ENCODE data around the gene MZT2B.
"Not testable (repeated sequence)": the region's sequence is repeated elsewhere in the genome, so short reads cannot be mapped to it uniquely, and the experiment has no call there.

Gene MZT2B

GRCh38 chr2:130190237-130190636, 8.2 kb downstream of the MZT2B start:
- Histone ChIP-seq H3K4me2 (ENCODE audit: low read depth, low read length, poor library complexity, severe bottlenecking) (no peak overlapping the region), H2AFZ (ENCODE audit: low read length) (no peak overlapping the region), H3K4me1 (ENCODE audit: insufficient read depth, low read length, poor library complexity, severe bottlenecking) (no peaks in the 10 kb centered on the region), H3K4me3 (ENCODE audit: low read length, poor library complexity, severe bottlenecking) (no peak overlapping the region), H3K27me3 (ENCODE audit: insufficient read depth, low read length, poor library complexity, severe bottlenecking) (no peaks in the 10 kb centered on the region), H3K36me3 (ENCODE audit: insufficient read depth, low read length) (no peaks in the 10 kb centered on the region), H3K9ac (ENCODE audit: low read depth, low read length, poor library complexity, severe bottlenecking) (no peak overlapping the region), H3K9me2 (replicated peaks; ENCODE audit: low read depth, low read length) (no peaks in the 10 kb centered on the region), H3F3A (ENCODE audit: low read depth) (no peaks in the 10 kb centered on the region), H4K20me1 (ENCODE audit: insufficient read depth, low read length, poor library complexity, severe bottlenecking) (peaks cover 7% of the 10 kb centered on the region), H3K79me2 (ENCODE audit: insufficient read depth, low read length) (peaks cover 13% of the 10 kb centered on the region; the same call in 1 of the 2 replicates), H3K9me3 (ENCODE audit: insufficient read depth, low read depth, low read length) (no peaks in the 10 kb centered on the region)
- no peak for TF ChIP-seq CTCF (conservative IDR thresholded peaks at IDR 0.05; ENCODE audit: low read length)
- no peak for TF ChIP-seq EZH2phosphoT487 (IDR thresholded peaks at IDR 0.05; ENCODE audit: borderline replicate concordance)

DNA sequence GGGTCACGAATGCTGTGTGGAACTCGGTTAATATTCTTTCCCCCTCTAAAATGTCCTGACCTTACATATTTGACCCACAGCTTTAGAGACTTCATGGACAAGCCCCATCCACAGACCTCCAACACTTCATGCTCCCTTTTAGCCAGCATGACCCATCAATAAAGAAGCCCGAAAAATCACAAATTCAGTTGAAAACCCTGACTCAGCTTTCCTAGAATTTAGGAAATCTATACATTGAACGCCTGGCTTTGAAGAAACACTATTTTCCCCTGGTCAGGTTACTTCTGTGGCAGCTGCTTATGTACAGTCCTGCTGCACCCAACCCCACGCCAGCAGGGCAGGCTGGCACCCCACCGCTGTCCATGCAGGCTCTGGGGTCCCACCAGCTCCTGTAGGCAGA, 9.3 kb downstream of the MZT2B start:
- not testable (repeated sequence) for H3K9ac ChIP-seq (ENCODE audit: low read depth, low read length, poor library complexity, severe bottlenecking); H3K79me2 ChIP-seq (ENCODE audit: insufficient read depth, low read length); H3K9me3 ChIP-seq (ENCODE audit: insufficient read depth, low read depth, low read length); H3K9me2 ChIP-seq (replicated peaks; ENCODE audit: low read depth, low read length); H3F3A ChIP-seq (ENCODE audit: low read depth); H4K20me1 ChIP-seq (ENCODE audit: insufficient read depth, low read length, poor library complexity, severe bottlenecking); H3K4me2 ChIP-seq (ENCODE audit: low read depth, low read length, poor library complexity, severe bottlenecking); H2AFZ ChIP-seq (ENCODE audit: low read length); H3K27me3 ChIP-seq (ENCODE audit: insufficient read depth, low read length, poor library complexity, severe bottlenecking); H3K4me3 ChIP-seq (ENCODE audit: low read length, poor library complexity, severe bottlenecking); H3K36me3 ChIP-seq (ENCODE audit: insufficient read depth, low read length); H3K4me1 ChIP-seq (ENCODE audit: insufficient read depth, low read length, poor library complexity, severe bottlenecking)

DNA sequence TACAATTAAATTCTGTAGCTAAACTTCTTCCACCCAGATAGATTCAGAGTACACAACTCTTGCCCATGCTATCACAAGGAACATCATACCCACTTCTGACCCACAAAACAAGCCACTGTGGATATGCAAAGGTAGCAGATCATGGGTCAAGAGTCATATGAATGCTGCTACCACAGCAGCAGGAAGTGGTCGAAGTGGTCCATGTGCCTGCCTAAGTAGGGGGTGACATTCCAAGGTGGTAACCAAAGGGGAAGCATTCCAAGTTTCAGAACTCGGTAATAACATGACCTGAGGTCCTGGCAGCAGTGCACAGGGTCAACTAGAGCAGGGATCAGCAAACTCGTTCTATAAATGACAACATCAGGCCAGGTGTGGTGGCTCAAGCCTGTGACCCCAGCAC, 10.4 kb downstream of the MZT2B start:
- not testable (repeated sequence) for H2AFZ ChIP-seq (ENCODE audit: low read length); H3K27me3 ChIP-seq (ENCODE audit: insufficient read depth, low read length, poor library complexity, severe bottlenecking); H3F3A ChIP-seq (ENCODE audit: low read depth); H3K36me3 ChIP-seq (ENCODE audit: insufficient read depth, low read length); H3K4me2 ChIP-seq (ENCODE audit: low read depth, low read length, poor library complexity, severe bottlenecking); H3K4me3 ChIP-seq (ENCODE audit: low read length, poor library complexity, severe bottlenecking); H3K4me1 ChIP-seq (ENCODE audit: insufficient read depth, low read length, poor library complexity, severe bottlenecking); H3K9me3 ChIP-seq (ENCODE audit: insufficient read depth, low read depth, low read length); H3K9me2 ChIP-seq (replicated peaks; ENCODE audit: low read depth, low read length); H3K9ac ChIP-seq (ENCODE audit: low read depth, low read length, poor library complexity, severe bottlenecking); H4K20me1 ChIP-seq (ENCODE audit: insufficient read depth, low read length, poor library complexity, severe bottlenecking); H3K79me2 ChIP-seq (ENCODE audit: insufficient read depth, low read length)

DNA sequence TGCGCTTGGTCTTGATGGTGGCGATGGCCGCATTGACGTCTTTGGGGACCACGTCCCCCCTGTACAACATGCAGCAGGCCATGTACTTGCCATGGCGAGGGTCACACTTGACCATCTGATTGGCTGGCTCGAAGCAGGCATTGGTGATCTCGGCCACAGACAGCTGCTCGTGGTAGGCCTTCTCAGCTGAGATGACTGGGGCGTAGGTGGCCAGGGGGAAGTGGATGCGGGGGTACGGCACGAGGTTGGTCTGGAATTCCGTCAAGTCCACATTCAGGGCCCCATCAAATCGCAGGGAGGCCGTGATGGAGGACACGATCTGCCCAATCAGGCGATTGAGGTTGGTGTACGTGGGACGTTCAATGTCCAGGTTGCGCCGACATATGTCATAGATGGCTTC, 11.8 kb downstream of the MZT2B start:
- H3K79me2 ChIP-seq (ENCODE audit: insufficient read depth, low read length); H3K4me3 ChIP-seq (ENCODE audit: low read length, poor library complexity, severe bottlenecking); H3K4me2 ChIP-seq (ENCODE audit: low read depth, low read length, poor library complexity, severe bottlenecking); H3K4me1 ChIP-seq (ENCODE audit: insufficient read depth, low read length, poor library complexity, severe bottlenecking); H2AFZ ChIP-seq (ENCODE audit: low read length); H3K36me3 ChIP-seq (ENCODE audit: insufficient read depth, low read length); H4K20me1 ChIP-seq (ENCODE audit: insufficient read depth, low read length, poor library complexity, severe bottlenecking); H3K9me3 ChIP-seq (ENCODE audit: insufficient read depth, low read depth, low read length); H3F3A ChIP-seq (ENCODE audit: low read depth); H3K9me2 ChIP-seq (replicated peaks; ENCODE audit: low read depth, low read length); H3K27me3 ChIP-seq (ENCODE audit: insufficient read depth, low read length, poor library complexity, severe bottlenecking); H3K9ac ChIP-seq (ENCODE audit: low read depth, low read length, poor library complexity, severe bottlenecking): not testable (repeated sequence)

DNA sequence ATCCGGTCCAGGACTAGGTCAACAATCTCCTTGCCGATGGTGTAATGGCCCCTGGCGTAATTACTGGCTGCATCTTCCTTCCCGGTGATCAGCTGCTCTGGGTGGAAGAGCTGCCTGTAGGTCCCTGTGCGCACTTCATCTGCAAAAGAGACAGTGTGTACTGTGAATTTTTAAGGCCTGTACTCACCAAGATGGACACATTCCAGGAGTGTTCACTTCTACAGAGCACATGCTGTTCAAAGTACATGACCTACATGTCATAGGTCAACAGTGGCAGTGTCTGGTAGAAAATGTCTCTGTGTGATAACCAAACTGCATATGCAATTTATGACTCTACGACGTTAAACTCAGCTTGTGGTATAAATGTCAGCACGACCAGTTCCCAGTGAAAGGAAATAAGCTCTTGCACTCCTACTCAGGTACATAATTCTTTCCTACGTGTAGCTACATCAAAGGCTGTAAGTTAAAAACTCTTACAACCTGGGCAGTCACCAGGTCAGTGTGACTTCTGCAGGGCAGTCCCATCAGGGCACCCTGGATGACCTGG, 13.1 kb downstream of the MZT2B start:
- not testable (repeated sequence) for H2AFZ ChIP-seq (ENCODE audit: low read length); H3F3A ChIP-seq (ENCODE audit: low read depth); H3K9ac ChIP-seq (ENCODE audit: low read depth, low read length, poor library complexity, severe bottlenecking); H3K4me1 ChIP-seq (ENCODE audit: insufficient read depth, low read length, poor library complexity, severe bottlenecking); H3K36me3 ChIP-seq (ENCODE audit: insufficient read depth, low read length); H3K27me3 ChIP-seq (ENCODE audit: insufficient read depth, low read length, poor library complexity, severe bottlenecking); H4K20me1 ChIP-seq (ENCODE audit: insufficient read depth, low read length, poor library complexity, severe bottlenecking); H3K9me2 ChIP-seq (replicated peaks; ENCODE audit: low read depth, low read length); H3K4me2 ChIP-seq (ENCODE audit: low read depth, low read length, poor library complexity, severe bottlenecking); H3K9me3 ChIP-seq (ENCODE audit: insufficient read depth, low read depth, low read length); H3K4me3 ChIP-seq (ENCODE audit: low read length, poor library complexity, severe bottlenecking); H3K79me2 ChIP-seq (ENCODE audit: insufficient read depth, low read length)

- H3K9ac ChIP-seq (ENCODE audit: low read depth, low read length, poor library complexity, severe bottlenecking); H3K4me2 ChIP-seq (ENCODE audit: low read depth, low read length, poor library complexity, severe bottlenecking); H3F3A ChIP-seq (ENCODE audit: low read depth); H3K9me2 ChIP-seq (replicated peaks; ENCODE audit: low read depth, low read length); H3K9me3 ChIP-seq (ENCODE audit: insufficient read depth, low read depth, low read length); H3K79me2 ChIP-seq (ENCODE audit: insufficient read depth, low read length); H3K36me3 ChIP-seq (ENCODE audit: insufficient read depth, low read length); H3K4me1 ChIP-seq (ENCODE audit: insufficient read depth, low read length, poor library complexity, severe bottlenecking); H3K4me3 ChIP-seq (ENCODE audit: low read length, poor library complexity, severe bottlenecking); H4K20me1 ChIP-seq (ENCODE audit: insufficient read depth, low read length, poor library complexity, severe bottlenecking); H2AFZ ChIP-seq (ENCODE audit: low read length); H3K27me3 ChIP-seq (ENCODE audit: insufficient read depth, low read length, poor library complexity, severe bottlenecking): not testable (repeated sequence)
Measured at GRCh38 chr2:130196052-130196451, 14.0 kb downstream of the MZT2B start.
